CD4-positive, alpha-beta T cell treated with Interleukin-15 for 4 hours (primary cell): ENCODE measurements around the gene DBN1.
A peak's percentile ranks its signal among the peaks of the same experiment; 100 is the strongest.

Experiments used
- DNase-seq: peaks from one replicate; pipeline ENCODE4 v3.0.0-alpha.2; 2020; ENCODE audit warnings: low spot score

Gene DBN1

DNA sequence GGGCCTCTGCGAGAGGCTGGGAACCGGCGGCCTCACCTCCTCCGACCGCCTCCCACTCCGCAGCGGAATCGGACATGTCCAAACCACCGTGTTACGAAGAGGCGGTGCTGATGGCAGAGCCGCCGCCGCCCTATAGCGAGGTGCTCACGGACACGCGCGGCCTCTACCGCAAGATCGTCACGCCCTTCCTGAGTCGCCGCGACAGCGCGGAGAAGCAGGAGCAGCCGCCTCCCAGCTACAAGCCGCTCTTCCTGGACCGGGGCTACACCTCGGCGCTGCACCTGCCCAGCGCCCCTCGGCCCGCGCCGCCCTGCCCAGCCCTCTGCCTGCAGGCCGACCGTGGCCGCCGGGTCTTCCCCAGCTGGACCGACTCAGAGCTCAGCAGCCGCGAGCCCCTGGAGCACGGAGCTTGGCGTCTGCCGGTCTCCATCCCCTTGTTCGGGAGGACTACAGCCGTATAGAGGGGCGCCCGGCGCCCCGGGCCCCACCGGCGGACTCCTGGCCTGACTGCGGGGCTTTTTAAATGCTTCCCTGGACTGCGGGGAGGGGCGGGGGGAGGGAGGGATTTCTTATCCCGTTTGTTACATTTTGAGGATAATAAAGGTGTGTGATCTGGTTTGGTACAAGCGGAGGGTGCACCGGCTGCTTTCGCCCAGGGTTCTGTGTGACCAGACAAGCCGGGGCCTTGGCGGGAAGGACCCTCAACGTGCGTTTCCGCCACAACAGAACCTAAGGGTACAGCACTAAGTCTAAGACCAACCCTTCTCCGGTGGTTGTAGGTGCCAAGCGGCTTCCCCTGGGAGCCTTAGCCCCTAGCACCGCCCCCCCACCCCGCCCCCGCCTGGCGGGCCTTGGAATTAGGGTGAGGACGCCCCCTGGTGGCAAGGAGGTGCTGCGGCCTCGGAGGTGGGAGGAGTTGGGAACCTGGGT, 17.5 kb downstream of the DBN1 start:
- peak; percentile 93 for DNase-seq

DNA sequence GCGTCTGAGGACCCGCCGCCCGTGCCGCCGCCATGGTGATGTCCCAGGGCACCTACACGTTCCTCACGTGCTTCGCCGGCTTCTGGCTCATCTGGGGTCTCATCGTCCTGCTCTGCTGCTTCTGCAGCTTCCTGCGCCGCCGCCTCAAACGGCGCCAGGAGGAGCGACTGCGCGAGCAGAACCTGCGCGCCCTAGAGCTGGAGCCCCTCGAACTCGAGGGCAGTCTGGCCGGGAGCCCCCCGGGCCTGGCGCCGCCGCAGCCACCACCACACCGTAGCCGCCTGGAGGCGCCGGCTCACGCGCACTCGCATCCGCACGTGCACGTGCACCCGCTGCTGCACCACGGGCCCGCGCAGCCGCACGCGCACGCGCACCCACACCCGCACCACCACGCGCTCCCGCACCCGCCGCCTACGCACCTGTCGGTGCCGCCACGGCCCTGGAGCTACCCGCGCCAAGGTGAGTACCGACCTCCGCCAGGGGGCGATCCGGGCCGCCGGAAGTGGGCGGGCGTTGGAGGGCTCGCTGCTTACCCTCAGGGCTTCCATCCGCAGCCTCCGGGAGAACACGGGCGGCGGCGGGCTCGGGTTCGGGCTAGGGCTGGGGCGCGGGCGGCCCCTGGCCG, 18.3 kb downstream of the DBN1 start:
- DNase-seq, result peak; percentile 90

DNA sequence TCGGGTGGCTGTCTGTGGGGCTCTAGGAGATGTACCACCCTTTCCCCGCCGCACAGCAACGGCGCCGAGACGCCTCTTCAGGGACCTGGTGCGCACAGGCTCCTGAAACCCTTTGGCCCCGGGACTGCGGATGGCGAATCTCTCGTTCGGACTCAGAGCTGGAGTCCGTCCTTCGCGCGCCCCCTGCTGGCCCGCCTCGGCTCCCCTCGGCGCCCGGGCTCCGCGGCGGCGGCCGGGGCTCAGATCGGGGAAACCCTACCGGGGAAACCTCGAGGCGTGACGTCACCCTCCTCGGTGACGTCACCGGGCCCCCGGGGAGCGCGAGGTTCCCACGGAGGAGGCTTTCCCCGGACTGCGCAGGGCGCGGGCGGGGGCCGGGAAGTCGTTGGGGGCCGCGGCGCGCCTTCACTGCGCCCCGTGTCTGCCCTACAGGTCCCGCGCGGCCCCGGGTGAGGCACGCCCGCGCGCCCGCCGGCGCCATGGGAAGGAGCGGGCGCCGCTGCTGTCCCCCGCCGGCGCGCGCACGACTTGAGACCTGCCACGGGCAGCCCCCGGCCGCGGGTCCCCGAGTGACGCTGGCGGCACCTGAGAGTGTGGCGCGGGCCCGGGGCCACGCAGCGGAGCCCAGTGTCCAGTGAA, 18.9 kb downstream of the DBN1 start:
- DNase-seq, result peak; percentile 93

DNA sequence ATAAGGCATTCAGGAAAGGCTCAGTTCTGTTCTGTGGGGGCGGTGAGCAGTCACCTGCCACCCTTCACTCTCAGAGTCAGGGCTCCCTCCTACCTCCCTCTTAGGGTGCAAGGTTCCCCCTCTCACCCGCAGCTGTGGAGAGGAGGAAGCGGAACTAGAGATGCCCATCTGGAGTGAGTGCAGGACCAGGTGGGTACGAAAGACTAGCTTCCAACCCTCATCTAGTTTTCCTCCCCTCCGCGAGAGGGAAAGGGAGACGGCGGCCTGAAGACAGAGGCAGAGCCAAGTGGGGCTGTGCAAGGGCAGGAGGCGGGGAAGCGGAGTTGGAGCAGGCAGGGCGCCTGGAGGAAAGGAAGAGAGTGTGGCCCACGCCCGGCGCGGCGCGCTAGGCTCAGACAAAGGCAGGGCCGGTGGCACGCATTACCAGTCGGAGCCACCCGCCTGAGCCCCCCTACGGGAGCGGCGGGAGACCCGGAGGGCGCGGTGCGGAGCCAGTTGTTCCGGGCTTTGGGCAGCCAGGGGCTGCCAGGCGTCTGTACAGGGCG, 19.5 kb downstream of the DBN1 start:
- DNase-seq, result no peak

DNA sequence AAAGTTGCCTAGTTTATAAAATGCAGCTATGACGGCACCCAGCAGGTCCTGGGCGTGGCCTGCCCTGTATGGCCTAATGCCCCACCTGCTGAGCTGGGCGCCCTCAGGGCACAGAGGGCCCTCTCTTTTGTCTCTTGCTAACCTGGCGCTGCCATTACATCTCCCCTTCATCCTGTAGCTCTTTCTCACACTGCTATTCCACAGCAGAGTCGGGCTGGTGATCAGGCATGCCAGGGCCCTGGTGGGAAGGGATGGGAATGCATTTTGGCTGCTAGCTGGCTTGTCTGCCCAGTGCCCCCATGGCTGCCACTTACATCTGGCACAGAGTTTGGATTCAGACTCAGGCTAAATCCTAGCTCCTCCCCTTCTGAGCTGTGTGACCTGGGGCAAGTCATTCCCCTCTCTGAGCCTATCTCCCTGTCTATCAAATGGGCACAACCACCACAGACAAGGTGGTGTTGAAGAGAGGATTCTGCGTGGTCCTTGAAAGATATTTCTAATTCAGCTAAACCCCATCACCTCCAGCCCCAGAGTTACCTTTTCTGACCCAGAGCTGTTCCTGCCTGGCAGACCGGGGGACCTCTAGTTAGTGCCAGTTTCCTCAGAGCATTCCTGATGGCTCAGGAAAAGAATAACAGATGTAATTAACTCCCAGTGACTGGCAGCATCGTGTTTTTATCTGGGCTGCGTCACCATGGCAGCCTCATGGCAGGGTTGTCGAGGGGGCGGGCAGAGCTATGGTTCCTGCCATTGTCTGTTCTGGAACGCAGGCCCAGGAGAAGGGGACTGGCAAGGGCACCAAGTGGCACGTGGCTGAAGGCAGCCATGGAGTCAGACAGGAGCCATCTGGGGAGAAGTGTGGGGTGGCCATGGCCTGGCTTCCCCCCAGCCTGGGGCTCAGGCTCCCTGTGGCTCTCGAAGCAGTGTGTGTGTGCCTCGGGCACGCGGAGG, 20.5 kb downstream of the DBN1 start:
- no peak for DNase-seq

DNA sequence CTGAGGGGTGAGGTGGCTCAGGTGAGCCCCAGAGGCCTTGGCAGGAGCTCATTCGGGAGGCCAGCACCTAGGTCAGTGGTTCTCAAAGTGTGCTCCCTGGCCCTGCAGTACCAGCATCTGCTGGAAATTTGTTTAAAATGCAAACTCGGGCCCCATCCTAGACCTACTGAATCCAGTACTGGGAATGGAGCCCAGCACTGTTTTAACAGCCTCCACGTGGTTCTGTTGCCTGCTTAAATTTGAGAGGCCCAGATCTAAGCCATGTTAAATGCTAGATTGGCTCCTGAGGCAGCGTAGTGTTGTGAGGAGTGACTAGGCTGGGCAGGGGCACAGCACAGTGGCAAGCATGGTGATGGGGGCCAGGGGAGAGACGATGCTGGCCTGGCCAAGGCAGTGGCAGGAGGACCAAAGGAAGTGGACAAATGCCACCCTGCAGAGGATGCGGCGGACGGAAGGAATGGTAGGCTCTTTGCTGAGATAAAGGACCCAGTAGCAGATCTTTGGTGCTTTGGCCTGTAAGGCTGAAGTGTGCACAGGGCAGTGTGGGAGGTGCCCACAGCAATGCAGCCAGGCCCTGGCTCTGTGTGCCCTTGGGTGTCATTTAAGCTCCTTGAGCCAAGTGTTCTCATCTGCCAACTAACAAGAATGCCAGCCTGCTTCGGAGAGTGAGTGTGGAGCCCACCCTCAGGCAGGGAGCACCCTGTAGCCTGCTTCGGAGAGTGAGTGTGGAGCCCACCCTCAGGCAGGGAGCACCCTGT, 22.6 kb downstream of the DBN1 start:
- DNase-seq, result no peak

DNA sequence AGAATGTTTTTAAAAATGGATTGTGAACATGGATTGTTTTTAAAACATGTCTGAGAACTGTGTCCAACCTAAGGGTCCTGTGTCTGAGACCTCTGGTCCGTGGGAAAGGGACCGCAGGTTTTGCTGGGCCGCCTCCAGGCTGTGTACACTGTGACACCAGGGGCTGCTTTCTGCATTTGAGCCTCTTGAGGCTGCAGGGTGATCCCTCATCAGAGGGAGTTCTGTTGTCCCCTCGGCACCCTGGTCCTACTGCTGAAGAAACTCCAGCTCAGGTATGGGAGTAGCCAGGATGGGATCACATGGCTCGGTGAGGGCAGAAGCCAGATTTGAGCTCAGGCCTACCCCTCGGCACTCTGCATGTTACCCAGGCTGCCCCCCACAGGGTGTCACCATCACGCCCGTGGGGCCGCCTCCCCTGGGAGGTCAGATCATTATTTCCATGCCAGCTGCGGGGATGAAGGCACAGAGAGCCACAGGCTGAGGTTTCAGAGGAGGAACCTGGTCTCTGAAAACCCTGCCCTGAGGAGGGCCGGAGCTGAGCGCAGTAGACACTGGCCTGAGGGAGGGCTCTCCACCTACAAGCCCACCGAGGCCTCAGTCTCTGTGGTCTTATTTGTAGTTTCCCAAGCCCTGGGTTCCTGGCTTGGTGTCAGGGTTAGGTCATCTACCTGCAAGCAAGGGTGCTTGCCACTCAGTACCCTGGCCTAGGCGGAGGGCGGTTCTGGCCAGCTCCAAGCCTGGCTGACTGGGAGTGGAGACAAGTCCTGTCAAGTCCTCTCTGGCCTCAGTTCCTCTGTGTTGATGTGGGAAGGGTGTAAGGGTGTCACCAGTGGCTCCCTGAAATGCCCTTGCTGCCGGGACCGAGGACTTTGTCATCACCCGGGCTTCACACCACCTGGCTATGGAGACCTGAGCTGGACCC, 24.0 kb downstream of the DBN1 start:
- DNase-seq, result no peak

DNA sequence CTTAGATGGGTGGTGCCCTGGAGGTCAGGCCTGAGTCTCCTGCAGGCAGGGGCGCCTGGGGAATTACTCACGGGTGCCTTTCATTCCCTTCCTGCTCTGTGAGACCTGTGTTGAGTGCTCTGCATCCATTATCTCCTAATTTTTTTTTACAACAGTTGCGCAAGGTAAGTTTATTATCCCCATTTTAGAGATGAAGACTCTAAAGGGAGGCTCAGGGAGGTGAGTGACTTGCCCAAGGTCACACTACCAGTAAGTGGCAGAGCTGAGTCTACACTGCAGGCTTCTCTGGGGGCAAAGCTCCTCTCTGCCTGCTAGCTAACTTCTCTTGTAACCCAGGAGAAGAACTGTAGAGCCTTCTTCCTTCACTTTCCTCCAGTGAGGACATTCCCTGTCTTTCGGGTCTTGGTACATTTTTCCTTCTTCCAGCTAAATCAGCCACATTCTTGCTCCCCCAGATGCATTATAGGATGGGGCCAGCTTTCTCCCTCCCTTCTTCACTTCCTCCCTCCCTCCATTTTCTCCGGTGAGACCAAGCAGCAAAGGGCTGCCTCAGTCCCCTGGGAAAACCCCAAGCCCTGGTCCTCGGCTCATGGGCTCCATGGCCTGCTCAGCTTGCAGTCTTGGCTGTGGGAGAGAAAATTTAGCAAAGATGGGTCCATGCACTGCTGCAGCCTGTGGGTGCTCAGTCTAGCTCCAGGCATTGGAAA, 25.0 kb downstream of the DBN1 start:
- DNase-seq, result no peak

DNA sequence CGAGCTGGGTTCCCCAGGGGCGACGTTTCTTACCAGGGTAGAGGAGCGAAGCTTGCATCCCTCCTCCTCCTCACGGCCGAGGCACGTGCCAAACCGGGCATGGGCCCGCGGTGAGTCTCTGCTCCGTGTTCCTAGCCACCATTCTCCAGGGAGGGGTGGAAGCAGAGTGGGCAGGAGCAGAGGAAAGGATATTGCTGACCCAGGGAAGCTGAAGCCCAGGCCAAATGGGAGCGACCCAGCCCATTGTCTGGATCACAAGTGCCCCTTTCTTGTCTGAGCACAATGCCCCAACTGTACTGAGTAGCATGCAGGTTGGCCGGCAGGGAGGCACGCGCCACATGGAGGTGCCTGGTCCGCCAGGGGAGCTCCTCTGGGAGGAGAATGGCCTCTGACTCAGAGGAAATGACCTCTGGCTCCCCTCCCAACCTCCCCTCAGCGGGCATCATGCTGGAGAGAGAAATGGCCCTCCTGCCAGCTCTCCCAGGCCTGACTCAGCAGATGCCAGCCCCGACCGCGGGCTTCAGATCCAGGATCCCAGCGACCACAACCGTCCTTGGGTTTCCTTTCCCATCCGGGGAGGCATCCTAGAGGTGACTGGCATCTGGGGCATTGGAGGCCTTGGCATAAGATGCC, 25.7 kb downstream of the DBN1 start:
- DNase-seq, result no peak

DNA sequence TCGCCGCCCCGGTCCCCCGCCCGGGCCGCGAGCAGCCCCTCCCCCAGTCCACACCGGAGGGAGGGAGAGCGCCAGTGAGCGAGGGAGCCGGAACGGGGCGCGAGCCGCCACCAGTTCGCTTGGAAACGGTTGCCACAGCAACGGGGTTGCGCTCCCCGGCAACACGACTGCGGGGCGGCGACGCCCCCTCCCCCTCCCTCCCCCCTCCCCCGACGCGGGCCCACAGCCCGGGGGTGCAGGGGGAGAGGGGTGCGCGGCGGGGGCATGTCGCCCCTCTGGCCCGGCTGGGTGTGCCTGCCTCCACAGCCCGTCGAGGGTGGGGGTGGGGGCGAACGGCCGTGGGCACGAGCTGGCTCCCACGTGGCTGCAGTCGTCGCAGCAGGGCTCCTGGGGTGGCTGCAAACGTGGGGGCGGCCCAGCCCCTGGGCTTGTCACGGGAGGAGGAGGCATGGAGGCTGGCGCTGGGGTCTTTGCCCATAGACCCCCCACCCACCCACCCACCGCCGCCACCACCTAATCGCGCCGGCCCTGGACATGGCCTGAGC, 26.3 kb downstream of the DBN1 start:
- DNase-seq, result peak; percentile 82

DNA sequence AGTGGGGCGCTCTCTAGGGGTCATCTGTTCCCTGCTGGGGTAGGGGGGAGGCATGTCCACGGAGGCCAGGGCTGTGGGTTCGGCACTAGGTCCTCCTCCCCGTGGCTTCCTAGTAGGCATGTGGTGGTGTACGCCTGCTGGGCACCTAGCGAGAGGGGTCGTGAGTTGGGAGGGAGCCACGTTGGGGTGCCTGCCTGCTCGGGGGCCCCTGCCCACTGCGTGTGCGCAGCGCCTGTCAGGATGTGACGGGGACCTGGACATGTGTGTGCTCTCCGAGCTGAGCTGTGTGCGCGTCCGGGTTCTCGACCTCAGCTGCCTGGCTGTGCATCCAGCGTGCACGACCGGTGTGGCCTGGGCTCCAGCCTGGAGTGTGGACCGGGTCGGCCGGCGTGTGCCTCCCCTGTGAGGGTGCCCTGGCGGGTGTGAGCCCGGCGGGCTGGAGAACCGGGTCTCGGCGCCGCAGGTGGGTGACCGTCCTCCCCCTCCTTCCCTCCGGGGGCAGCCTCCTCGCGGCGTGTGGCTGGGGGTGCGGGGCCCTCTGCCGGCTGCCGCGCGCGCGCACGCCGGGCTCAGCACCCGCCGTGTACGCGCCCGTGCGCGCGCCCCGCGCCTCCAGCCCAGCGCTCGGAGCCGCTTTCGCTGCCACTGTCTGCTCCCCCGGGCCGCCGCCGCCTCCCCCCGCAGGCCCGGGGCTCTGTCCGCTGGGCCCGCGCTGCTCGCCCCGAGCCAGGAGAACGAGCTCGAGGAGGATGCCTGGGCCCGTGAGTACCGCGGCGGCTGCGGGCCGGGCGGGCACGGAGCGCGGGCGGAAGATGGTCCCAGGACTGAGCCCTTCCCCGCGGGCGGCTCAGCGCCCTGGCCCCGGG, 27.0 kb downstream of the DBN1 start, which contains the start of gene PRR7:
TSS of gene PRR7 (plus strand) at position 615 of the 866 bp plus-strand sequence. CDS start 8,254 bp downstream, outside the sequence.
- peak; percentile 74 for DNase-seq

DNA sequence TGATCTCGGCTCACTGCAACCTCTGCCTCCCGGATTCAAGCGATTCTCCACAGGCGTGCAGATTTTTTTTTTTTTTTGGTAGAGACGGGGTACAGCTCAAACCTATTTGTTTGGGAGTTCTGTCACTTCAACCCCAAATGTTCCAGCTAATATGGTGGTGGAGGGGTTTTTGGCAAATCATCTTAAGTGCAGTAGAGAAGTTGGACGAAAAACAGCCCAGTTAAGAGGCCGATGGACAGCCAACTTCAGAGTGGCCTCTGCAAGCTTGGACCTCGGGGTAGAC, 27.6 kb downstream of the DBN1 start:
- DNase-seq, result no peak

DNA sequence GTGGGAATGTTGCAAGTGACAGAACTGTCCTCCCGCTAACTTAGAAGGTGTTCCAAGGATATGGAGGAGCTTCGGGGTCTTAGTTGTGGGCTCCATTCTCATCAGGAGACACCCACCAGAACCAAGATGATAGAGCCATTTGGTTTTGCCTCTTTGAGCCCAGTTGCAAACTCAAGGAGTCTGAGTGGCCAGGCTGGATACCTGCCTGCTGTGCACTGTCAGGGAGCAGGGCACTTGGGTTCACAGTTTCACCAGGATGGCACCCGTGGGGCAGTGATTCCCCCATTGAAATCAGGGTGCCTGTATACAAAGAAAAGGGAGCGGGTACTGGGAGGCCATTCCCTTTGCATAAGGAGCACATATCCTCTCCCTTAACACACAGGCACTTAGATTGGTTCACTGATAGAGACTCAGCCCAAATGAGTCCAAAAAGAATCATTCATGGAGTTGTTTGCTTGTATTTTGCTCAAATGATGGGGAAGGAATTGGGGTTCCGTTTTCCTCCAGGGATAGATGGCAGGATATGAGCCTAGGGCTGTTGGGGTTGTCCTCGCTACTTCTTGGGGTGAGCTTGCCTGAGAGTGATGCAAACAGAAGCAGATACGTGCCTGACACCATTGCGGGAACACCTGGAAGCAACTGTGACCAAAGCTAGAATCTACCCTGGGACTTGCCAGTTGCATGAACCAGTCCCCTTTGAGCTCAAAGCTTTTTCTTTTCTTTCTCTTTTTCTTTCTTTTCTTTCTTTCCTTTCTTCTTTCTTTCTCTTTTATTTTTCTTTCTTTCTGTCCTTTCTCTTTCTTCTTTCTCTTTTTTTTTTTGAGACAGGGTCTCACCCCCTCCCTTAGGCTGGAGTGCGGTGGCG, 28.1 kb downstream of the DBN1 start:
- peak; percentile 31 for DNase-seq

DNA sequence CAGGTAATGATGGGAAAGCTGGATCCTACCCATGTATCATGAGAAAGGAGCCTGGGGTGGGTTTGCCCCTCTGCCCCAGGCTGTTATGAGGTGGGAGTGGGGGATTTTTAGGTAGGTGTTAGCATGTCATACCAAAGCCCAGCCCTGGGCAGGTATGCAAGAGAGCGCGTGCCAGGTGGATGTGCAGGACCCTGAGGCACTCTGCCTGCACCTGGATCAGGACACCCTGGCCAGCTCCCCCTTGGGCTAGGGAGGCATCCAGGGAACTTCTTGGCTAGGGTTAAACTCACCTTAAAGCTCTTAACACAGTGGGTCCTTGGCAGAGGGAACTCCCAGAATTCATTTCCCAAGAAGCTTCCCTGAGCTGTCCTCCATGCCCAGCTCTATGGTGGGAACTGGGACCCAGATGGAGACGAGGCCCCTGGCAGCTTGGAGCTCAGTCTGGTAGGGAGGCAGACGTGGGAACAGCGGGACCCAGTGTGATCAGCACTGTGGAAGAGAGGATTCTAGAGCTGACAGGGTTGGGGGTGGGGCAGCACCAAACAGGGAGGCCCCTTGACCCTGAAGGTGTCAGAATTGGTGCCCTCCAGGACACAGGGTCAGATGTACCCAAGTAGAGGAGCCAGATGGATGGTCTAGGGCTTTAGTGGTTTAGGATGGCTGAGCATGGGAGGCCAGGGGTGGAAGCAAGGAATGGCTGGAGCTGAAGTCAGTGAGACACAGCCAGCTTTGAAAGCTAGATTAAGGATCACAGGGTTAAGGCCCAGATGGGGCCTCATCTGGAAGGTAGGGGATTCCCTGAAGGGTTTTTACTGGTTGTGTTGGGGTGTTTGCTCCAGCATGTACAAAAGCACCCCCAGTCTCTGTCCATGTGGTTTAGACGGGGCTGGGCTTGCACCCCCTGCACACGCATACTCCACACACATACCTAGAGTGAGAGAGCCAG, 29.1 kb downstream of the DBN1 start:
- DNase-seq, result peak; percentile 36
